Neural cell (in vitro differentiated cells): ENCODE data around the gene ANKRD52. TPM values are rescaled to one million over a fixed set of nuclear protein-coding genes. Genes with fewer than 3 reads are reported as not detected.

Experiments
- H2AFZ ChIP-seq: fragments of 200-600, 300-800 bp; sonication (generic), shearing (Covaris generic); 2 replicates; pipeline ENCODE4 v1.6.0; 2014; ENCODE audit warnings: low read depth, mild to moderate bottlenecking, antibody characterized with exemption, low read length, moderate library complexity
- H3F3A ChIP-seq: fragments of 200-600 bp; shearing (Covaris generic); 2 replicates; pipeline ENCODE4 v1.6.1; 2016; ENCODE audit warnings: mild to moderate bottlenecking, moderate library complexity, mixed read lengths, antibody characterized with exemption, low read length; ENCODE audit not compliant: insufficient read depth, poor library complexity, severe bottlenecking
- H3K27ac ChIP-seq: fragments of 200-600, 300-800 bp; sonication (generic), shearing (Covaris generic); 2 replicates; pipeline ENCODE4 v1.5.1; 2014; ENCODE audit warnings: mild to moderate bottlenecking, low read length, moderate library complexity
- H3K27me3 ChIP-seq: fragments of 300-800, 200-600 bp; sonication (generic), shearing (Covaris generic); 2 replicates; pipeline ENCODE4 v1.6.0; 2014; ENCODE audit warnings: mild to moderate bottlenecking, low read depth, low read length, moderate library complexity; ENCODE audit not compliant: insufficient read depth
- H3K36me3 ChIP-seq: fragments of 300-800, 200-600 bp; sonication (generic), shearing (Covaris generic); 2 replicates; pipeline ENCODE4 v1.5.1; 2014; ENCODE audit warnings: mild to moderate bottlenecking, antibody characterized with exemption, low read length, moderate library complexity; ENCODE audit not compliant: insufficient read depth
- H3K4me2 ChIP-seq: fragments of 300-800, 200-600 bp; sonication (generic), shearing (Covaris generic); 2 replicates; pipeline ENCODE4 v1.6.0; 2014; ENCODE audit warnings: mild to moderate bottlenecking, low read length
- H3K4me3 ChIP-seq: fragments of 300-800, 200-600 bp; sonication (generic), shearing (Covaris generic); 2 replicates; pipeline ENCODE4 v1.5.1; 2014; ENCODE audit warnings: mild to moderate bottlenecking, low read length, moderate library complexity
- H3K79me2 ChIP-seq: fragments of 200-600 bp; shearing (Covaris generic); replicated peaks from 2 replicates; pipeline ENCODE4 v1.6.0; 2014; ENCODE audit warnings: mild to moderate bottlenecking, low read length, moderate library complexity; ENCODE audit not compliant: insufficient read depth
- H3K9ac ChIP-seq: fragments of 300-800, 200-600 bp; sonication (generic), shearing (Covaris generic); 2 replicates; pipeline ENCODE4 v1.6.1; 2016; ENCODE audit warnings: mild to moderate bottlenecking, low read length, mixed read lengths
- H3K9me2 ChIP-seq: fragments of 200-600 bp; shearing (Covaris generic); 2 replicates; pipeline ENCODE4 v1.6.1; 2016; ENCODE audit warnings: mild to moderate bottlenecking, low read length, mixed read lengths; ENCODE audit not compliant: insufficient read depth
- H3K9me3 ChIP-seq: fragments of 200-600, 300-800 bp; sonication (generic), shearing (Covaris generic); 2 replicates; pipeline ENCODE4 v1.6.1; 2016; ENCODE audit warnings: mild to moderate bottlenecking, mixed run types, low read length, moderate library complexity, mixed read lengths
- H4K20me1 ChIP-seq: fragments of 200-600 bp; shearing (Covaris generic); 2 replicates; pipeline ENCODE4 v1.6.1; 2016; ENCODE audit warnings: mild to moderate bottlenecking, mixed run types; ENCODE audit not compliant: insufficient read depth
- EP300 ChIP-seq: fragments of 450-650 bp; conservative IDR thresholded peaks from 2 replicates; pipeline ENCODE4 v1.6.1; 2014; ENCODE audit warnings: antibody characterized with exemption, mild to moderate bottlenecking, moderate library complexity; ENCODE audit not compliant: poor library complexity, severe bottlenecking
- EZH2 ChIP-seq: fragments of 200-600, 300-800 bp; shearing (Covaris generic), sonication (generic); IDR thresholded peaks from 2 replicates; pipeline ENCODE4 v1.6.1; 2014; ENCODE audit warnings: antibody characterized with exemption, low read length, borderline replicate concordance, mild to moderate bottlenecking; ENCODE audit not compliant: insufficient read depth, poor library complexity, severe bottlenecking
- MXI1 ChIP-seq: fragments of 450-650 bp; conservative IDR thresholded peaks from 2 replicates; pipeline ENCODE4 v1.6.1; 2014; ENCODE audit warnings: antibody characterized with exemption, mild to moderate bottlenecking; ENCODE audit not compliant: poor library complexity, severe bottlenecking
- POLR2AphosphoS5 ChIP-seq: IDR thresholded peaks from 2 replicates; pipeline ENCODE4 v1.6.1; 2012
- RAD21 ChIP-seq: fragments of 450-650 bp; conservative IDR thresholded peaks from 2 replicates; pipeline ENCODE4 v1.6.1; 2014; ENCODE audit warnings: antibody characterized with exemption, mild to moderate bottlenecking, moderate library complexity
- SMC3 ChIP-seq: fragments of 450-650 bp; conservative IDR thresholded peaks from 2 replicates; pipeline ENCODE4 v1.6.1; 2014; ENCODE audit warnings: antibody characterized with exemption, mild to moderate bottlenecking, moderate library complexity; ENCODE audit not compliant: poor library complexity
- TAF1 ChIP-seq: IDR thresholded peaks from 2 replicates; pipeline ENCODE4 v1.6.1; 2012; ENCODE audit warnings: low read depth
- polyA plus RNA-seq: library from polyadenylated mRNA; depleted of rRNA; stranded (reverse); fragments of >200 nt; gene quantifications from 2 replicates; pipeline ENCODE4 v1.2.3, GENCODE V29; 2014
- TF ChIP-seq, protein P1 (sequence below): IDR thresholded peaks from 2 replicates; pipeline ENCODE4 v1.6.1; 2012; ENCODE audit warnings: borderline replicate concordance
- TF ChIP-seq, protein P2 (sequence below): fragments of 450-650 bp; IDR thresholded peaks from 2 replicates; pipeline ENCODE4 v1.5.1; 2014; ENCODE audit warnings: antibody characterized with exemption, mild to moderate bottlenecking, moderate library complexity; ENCODE audit not compliant: poor library complexity, severe bottlenecking

ANKRD52 gene
- polyA plus RNA-seq, 1 donor from 2014 or later, result 7.3 TPM

DNA sequence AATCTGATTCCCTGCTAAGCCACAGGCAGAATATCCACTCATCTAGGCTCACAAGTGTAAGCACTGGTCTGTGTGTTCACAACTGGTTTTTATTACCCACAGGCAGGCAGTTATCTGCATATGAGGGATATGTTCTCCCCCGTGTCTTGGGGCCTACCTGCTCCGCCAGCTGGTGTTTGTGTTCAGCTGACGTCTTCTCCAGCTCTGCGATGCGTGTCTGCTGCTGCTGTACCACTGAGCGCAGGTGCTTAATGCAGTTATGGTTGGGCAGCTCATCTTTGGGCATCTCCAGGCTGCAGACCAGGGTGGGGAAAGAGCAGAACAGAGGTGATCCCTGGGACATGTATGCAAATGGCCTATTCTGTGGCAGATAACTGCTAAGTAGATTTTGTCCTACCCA, 50.2 kb downstream of the ANKRD52 start:
- Histone ChIP-seq H3K27ac (no peak overlapping the region), H3K4me3 (no peak overlapping the region), H3K36me3 (peaks cover 6% of the 10 kb centered on the region), H3K27me3 (no peaks in the 10 kb centered on the region), H3K79me2 (no peaks in the 10 kb centered on the region), H3K9me3 (no peaks in the 10 kb centered on the region), H4K20me1 (no peaks in the 10 kb centered on the region), H2AFZ (no peak overlapping the region), H3K9me2 (no peaks in the 10 kb centered on the region), H3K4me2 (no peak overlapping the region), H3K9ac (no peak overlapping the region), H3F3A (no peaks in the 10 kb centered on the region)
- TF ChIP-seq, protein P1, sequence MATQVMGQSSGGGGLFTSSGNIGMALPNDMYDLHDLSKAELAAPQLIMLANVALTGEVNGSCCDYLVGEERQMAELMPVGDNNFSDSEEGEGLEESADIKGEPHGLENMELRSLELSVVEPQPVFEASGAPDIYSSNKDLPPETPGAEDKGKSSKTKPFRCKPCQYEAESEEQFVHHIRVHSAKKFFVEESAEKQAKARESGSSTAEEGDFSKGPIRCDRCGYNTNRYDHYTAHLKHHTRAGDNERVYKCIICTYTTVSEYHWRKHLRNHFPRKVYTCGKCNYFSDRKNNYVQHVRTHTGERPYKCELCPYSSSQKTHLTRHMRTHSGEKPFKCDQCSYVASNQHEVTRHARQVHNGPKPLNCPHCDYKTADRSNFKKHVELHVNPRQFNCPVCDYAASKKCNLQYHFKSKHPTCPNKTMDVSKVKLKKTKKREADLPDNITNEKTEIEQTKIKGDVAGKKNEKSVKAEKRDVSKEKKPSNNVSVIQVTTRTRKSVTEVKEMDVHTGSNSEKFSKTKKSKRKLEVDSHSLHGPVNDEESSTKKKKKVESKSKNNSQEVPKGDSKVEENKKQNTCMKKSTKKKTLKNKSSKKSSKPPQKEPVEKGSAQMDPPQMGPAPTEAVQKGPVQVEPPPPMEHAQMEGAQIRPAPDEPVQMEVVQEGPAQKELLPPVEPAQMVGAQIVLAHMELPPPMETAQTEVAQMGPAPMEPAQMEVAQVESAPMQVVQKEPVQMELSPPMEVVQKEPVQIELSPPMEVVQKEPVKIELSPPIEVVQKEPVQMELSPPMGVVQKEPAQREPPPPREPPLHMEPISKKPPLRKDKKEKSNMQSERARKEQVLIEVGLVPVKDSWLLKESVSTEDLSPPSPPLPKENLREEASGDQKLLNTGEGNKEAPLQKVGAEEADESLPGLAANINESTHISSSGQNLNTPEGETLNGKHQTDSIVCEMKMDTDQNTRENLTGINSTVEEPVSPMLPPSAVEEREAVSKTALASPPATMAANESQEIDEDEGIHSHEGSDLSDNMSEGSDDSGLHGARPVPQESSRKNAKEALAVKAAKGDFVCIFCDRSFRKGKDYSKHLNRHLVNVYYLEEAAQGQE, result no peak

DNA sequence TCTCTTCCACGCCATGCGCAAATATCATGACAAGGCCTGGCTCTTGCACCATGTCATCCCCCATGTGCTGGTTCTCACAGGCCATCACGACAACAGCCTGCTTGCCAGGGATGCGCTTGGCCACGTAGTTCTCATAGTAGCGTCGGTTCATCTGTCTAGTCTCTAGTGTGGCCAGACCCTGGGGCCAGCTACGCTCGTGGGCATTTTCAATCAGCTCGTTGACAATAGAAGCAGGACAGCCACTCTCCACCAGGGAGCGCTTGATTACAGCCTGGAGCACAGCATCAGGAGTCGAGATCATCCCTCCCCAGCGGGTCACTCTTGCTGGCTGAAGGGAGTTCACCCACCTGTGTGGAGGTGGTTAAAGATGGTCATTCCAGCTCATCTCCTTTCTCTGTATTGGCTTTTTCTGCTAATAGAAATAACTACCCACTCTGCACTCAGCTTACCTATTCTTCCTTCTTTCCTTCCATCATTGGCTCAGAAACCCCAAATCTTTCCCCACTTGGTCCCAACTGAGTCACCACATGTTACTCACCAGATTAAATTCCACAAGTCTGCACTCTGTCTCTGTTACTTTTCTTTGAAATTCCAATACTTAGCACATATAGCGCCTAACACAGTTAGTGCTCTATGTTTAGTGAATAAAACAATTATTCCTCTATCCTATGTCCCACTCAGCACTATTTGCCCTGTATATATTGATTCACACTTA, 51.6 kb downstream of the ANKRD52 start:
- Histone ChIP-seq H3K9ac (no peak overlapping the region), H2AFZ (no peak overlapping the region), H3K27me3 (no peaks in the 10 kb centered on the region), H3K9me3 (no peaks in the 10 kb centered on the region), H3K79me2 (no peaks in the 10 kb centered on the region), H3K27ac (no peak overlapping the region), H3K36me3 (peaks cover 6% of the 10 kb centered on the region), H3K9me2 (no peaks in the 10 kb centered on the region), H4K20me1 (no peaks in the 10 kb centered on the region), H3K4me2 (no peak overlapping the region), H3K4me3 (no peak overlapping the region), H3F3A (no peaks in the 10 kb centered on the region)
- TF ChIP-seq, protein P2, sequence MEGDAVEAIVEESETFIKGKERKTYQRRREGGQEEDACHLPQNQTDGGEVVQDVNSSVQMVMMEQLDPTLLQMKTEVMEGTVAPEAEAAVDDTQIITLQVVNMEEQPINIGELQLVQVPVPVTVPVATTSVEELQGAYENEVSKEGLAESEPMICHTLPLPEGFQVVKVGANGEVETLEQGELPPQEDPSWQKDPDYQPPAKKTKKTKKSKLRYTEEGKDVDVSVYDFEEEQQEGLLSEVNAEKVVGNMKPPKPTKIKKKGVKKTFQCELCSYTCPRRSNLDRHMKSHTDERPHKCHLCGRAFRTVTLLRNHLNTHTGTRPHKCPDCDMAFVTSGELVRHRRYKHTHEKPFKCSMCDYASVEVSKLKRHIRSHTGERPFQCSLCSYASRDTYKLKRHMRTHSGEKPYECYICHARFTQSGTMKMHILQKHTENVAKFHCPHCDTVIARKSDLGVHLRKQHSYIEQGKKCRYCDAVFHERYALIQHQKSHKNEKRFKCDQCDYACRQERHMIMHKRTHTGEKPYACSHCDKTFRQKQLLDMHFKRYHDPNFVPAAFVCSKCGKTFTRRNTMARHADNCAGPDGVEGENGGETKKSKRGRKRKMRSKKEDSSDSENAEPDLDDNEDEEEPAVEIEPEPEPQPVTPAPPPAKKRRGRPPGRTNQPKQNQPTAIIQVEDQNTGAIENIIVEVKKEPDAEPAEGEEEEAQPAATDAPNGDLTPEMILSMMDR, result peak; percentile 47
- TF ChIP-seq MXI1 (no peak), SMC3 (peak; percentile 23)

DNA sequence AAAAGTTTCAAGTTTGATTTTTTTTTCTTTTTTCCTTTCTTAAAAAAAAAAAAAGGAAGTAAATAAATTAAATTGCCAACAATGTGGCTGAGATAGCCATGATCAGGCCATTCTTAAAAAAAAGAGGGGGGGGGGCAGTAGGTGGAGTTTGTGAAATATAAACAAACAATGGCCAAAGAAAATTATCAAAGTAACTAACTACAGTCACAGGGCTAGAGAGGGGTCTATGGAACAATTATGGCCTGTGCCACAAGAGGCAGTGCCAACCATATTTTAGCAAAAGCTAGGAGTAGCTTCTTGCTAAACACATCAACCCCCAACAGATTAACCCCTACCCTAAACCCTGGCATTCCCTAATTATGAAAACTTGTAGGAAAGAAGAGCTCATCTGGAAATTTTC, 52.7 kb downstream of the ANKRD52 start:
- TF ChIP-seq POLR2AphosphoS5 (no peak), RAD21 (no peak), EP300 (no peak), SMC3 (no peak), TAF1 (no peak), EZH2 (no peak), MXI1 (no peak)
- TF ChIP-seq, protein P2, result no peak
- TF ChIP-seq, protein P1, result no peak
- no peak overlapping the region for H3K4me3 ChIP-seq
- no peaks in the 10 kb centered on the region for H3K27me3 ChIP-seq
- H3K9ac ChIP-seq, result no peak overlapping the region
- H3F3A ChIP-seq, result no peaks in the 10 kb centered on the region
- H3K36me3 ChIP-seq, result peaks cover 6% of the 10 kb centered on the region
- H3K9me2 ChIP-seq, result no peaks in the 10 kb centered on the region
- H3K9me3 ChIP-seq, result no peaks in the 10 kb centered on the region
- no peak overlapping the region for H2AFZ ChIP-seq
- no peaks in the 10 kb centered on the region for H3K79me2 ChIP-seq
- H4K20me1 ChIP-seq, result no peaks in the 10 kb centered on the region
- no peak overlapping the region for H3K4me2 ChIP-seq
- no peak overlapping the region for H3K27ac ChIP-seq
